ENCODE measurements around the gene WDR70. TPM values are rescaled to one million over a fixed set of nuclear protein-coding genes. Genes with fewer than 3 reads are reported as not detected.
"Not testable (repeated sequence)": the region's sequence is repeated elsewhere in the genome, so short reads cannot be mapped to it uniquely, and the experiment has no call there.

The WDR70 gene
- total RNA-seq, 1 donor from 2014 or later = 26.5 TPM

DNA sequence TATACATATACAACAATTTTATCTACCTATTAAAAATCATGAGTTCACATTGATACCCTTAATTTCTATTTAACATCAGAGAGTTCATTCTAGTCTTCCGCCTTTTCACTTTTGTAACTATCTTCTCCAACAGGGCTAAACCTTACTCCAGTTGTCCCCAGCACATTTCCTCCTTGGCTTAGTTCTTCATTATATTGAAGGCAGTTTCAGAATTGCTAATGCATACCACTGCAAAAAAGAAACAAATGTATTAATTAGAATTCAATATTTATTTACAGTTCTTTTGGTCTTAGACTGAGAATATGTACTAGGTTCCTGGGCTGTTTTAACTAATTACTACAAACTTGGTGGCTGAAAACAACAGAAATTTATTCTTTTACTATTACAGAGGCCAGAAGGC lies 132.5 kb downstream of the WDR70 start:
- no peak for DNase-seq (ENCODE audit: low spot score)

DNA sequence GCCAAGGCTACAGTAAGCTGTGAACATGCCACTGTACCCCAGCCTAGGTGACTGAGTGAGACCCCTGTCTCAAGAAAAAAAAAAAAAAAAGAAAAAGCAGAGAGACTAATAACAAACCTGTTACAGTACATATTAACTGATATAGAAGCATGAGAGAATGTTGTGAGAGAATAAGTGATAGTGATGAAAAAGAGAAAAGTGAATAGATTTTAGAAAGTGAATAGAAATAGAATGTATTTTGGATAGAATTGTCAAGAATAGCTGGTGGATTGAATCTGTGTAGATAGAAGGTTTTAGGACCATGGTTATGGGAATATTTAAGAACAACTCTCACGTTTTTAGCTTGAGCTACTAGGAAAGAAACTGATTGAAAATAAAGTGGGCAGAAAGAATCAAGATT lies 135.8 kb downstream of the WDR70 start:
- no peak for DNase-seq (ENCODE audit: low spot score)

DNA sequence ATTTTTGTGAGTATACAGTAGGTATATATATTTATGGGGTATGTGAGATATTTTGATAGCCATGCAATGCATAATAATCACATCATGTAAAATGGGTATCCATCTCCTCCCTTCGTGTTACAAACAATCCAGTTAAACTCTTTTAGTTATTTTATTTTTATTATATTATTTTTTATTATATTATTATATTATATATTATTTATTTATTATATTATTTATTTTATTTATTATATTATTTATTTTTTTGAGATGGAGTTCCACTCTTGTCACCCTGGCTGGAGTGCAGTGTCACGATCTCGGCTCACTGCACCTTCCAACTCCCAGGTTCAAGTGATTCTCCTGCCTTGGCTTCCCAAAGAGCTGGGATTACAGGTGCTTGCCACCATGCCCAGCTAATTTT lies 138.6 kb downstream of the WDR70 start:
- no peak for DNase-seq (ENCODE audit: low spot score)

DNA sequence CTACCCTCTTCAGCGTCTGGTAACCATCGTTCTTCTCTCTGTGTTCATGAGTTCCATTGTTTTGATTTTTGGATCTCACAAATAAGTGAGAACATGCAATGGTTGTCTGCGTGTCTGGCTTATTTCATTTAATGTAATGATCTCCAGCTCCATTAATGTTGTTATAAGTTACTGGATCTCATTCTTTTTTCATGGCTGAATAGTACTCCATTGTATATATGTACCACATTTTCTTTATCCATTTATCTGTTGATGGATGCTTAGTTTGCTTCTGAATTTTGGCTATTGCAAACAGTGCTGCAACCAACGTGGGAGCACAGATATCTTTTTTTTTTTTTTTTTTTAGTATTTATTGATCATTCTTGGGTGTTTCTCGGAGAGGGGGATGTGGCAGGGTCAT lies 139.2 kb downstream of the WDR70 start:
- not testable (repeated sequence) for DNase-seq (ENCODE audit: low spot score)

DNA sequence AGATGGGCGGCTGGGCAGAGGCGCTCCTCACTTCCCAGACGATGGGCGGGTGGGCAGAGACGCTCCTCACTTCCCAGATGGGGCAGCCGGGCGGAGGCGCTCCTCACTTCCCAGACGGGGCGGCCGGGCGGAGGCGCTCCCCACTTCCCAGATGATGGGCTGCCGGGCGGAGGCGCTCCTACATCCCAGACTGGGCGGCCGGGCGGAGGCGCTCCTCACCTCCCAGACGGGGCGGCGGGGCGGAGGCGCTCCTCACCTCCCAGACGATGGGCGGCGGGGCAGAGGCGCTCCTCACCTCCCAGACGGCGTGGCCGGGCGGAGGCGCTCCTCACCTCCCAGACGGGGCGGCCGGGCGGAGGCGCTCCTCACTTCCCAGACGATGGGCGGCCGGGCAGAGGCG lies 140.2 kb downstream of the WDR70 start:
- DNase-seq (ENCODE audit: low spot score) = no peak

DNA sequence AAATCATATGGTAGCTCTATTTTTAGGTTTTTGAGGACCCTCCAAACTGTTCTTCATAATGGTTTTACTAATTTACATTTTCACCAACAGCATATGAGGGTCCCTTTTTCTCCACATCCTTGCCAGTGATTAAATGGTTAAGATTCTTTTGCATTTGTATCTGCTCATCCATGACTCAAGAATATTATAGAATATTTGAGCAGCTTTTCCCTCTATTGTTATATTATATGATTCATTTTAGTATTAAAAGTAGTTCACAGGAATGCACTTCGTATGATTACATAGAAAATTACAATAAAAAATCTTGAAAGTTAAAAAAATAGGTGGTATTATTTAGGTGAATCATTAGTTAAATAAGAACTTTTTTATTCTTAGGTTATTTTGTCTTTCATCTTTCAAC lies 140.7 kb downstream of the WDR70 start:
- DNase-seq (ENCODE audit: low spot score) = no peak

DNA sequence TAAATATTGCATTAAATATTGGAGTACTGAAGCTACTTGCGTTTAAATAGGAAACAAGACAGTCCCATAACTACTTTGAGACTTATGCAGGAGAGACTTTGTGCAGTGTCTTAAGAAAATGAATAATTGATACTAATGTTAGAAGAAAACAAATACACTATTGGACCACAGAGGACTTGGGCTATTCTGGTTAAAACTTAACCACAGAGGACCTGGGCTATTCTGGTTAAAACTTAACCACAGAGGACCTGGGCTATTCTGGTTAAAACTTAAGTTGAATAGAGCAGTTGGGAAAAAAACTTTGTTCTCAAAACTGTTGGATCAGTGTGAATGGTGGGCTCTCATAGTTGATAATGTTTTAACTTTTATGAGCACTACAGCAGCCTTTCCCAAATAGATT lies 141.7 kb downstream of the WDR70 start:
- no peak for DNase-seq (ENCODE audit: low spot score)

DNA sequence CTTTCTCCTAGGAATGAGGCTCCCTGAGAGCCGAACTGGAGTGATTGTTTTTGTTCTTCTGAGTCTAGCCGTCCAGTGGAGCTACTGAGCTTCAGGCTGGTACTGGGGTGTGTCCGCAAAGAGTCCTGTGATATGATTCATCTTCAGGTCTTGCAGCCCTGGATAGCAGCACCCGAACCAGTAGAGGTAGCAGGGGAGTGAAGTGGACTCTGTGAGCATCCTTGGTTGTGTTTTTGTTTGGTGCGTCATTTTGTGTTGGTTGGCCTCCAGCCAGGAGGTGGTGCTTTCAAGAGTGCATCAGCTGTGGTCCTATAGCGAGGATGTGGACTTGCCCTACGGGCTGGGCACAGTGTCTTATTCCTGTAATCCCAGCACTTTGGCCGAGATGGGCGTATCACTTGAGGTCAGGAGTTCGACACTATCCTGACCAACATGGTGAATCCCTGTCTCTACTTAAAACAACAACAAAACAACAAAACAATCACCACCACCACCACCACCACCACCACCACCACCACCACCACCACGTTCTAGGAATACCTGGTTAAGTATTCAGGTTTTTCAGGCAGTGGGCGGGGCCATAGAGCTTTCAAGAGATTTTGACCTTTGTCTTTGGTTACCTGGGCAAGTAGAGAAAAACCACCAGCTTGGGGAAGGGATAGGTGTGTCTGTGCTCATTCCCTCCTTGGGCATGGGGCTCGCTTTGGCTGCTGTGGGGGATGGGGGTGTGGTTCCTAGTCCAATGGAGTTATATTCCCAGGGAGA lies 154.0 kb downstream of the WDR70 start:
- no peak for DNase-seq (ENCODE audit: low spot score)

DNA sequence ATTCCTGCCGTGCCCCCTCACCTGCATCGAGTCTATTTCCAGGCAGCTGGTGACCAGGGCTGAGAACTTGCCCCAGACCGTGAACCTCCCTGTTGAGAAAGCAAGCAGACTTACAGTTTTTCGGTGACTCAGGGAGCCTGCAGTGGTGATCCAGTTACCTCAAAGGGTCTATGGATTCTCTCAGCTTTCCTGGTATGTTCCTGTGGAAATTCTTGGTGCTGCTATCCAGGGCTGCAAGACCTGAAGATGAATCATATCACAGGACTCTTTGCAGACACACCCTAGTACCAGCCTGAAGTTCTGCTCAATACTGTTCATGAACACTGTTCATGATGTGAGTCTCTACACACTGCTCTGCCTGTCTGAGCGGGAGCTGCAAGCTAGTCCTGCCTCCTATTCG lies 154.7 kb downstream of the WDR70 start:
- no peak for DNase-seq (ENCODE audit: low spot score)

DNA sequence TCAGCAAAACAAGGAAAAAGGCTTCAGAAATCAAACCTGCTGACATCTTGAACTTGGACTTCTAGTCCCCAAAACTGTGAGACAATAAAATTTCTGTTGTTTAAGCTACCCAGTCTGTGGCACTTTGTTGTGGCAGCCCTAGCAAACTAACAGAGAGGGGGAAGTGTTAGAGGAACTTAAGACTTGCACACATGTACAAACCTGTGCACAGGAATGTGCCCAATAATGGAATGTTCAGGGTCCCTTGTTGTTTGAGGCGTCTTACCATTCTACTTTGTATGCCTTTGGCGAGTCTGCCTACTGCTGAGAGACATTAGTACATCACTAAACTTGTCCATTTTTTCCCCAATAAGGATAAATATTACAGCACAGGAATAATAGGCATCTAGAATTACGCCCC lies 160.3 kb downstream of the WDR70 start:
- DNase-seq (ENCODE audit: low spot score) = no peak

DNA sequence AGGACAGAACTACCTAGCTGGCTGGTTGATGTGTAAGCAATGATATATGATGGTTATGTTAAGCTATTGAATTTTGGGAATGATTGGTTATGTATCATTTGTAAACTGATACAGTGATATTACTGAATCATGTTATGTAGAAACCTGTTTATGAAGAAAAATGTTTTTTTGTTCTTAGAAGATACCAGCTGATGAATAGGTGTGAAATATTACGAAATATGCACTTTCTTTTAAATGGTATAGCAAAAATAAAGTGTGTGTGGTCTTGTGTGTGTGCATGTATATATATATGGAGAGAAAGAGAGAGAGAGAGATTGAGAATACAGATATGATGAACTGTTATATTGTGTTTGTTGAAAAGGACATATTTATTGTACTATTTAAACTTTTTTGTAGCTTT lies 164.1 kb downstream of the WDR70 start:
- no peak for DNase-seq (ENCODE audit: low spot score)

DNA sequence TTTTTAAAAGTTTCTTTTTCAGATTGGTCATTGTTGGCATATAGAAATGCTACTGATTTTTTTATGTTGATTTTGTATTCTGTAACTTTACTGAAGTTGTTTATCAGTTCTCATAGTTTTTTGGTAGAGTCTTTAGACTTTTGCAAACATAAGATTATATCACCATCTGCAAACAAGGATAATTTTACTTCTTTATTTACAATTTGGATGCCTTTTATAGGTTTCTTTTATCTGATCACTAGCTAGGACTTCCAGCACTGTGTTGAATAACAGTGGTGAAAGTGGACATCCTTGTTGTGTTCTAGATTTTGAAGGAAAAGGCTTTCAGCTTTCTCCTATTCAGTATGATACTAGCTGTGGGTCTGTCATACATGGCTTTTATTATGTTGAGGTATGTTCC lies 170.3 kb downstream of the WDR70 start:
- DNase-seq (ENCODE audit: low spot score) = no peak

DNA sequence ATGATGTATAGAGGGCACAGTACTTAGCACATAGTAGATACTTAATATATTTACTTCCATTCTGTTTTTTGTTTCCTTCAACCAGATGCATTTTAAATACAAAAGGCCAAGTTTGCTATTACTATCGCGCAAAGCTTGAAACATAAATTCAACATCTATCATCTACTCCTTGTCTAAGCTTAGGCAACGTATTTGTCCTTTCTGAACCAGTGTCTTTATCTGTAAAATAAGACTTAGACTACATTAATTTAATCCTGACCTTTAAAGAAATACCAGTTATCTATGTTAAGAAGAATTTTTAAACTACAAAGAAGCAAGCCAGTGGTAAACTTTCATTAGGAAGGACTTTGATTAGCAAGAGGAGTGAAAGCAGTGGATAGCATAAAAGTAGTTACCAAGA lies 173.0 kb downstream of the WDR70 start:
- DNase-seq (ENCODE audit: low spot score) = no peak

DNA sequence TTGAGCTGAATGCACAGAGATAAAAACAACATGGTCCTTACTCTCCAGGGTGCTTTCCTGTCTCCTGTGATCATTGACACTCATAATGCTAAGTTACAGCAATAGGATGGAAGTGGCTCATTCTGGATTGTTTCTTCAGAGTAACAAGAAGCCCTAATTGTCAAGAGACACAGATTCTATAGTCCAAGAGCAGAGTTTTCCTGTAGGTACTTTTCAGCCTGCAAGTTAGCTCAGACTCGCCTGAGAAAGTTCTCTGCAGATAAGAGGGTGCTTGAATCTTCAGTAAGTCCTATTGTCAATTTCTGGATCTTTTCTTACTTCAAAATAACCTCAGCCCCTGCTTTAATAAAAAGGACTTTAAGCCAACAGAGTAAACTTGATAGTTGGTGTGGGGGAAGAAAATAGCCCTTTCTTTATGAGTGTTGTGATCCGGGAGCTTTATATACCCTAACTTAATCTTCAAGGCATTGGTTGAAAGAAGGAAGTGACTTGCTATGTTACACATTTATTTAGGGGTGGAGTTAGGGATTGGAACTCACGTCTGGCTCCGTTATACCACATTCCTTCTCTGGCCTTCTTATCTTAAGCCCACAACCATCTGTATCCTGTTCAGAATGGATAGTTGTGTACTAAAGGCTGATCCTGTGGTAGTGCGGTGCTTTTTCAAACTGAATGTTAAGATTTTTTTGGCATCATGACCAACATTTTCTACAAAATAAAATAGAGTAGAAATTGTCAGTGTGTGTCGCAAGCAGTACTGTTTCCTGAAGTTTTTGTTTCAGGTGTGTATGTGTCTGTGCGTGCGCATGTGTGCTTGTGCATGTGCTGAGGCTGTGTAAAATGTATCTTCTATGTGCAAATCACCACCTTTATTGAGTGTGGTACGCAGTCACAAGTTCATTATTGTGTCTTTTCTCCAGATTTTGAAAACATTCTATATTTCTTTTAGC lies 173.9 kb downstream of the WDR70 start:
- no peak for DNase-seq (ENCODE audit: low spot score)

DNA sequence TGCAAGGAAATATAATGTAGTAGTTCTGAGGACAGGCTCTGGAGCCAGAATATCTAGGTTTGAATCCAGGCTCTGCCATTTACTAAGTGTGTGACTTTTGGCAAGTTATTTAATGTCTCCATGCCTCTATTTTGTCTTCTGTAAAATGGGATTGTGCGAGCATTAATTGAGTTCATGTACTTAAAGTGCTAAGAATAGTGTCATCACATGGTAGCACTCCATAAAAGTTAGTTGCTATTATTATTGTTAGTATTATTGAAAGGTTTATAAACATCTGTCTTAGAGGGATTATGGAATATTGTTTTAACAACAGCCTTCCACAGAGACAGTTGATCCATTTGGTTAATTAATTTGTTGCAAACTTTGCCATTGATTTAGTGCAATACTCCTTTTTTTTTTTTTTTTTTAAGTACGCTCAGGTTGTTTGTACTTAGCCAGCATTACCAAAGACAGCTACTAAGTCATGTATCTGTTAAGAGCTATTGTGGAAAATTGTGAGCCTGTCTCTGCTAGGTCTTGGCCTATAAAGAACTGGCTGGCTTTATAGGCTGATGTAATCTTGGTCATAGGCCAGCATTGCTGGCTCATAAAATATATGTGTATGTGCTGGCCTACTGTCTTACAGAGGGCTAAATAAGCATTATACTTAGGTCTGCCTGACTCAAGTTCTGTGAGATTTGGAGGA lies 174.7 kb downstream of the WDR70 start:
- no peak for DNase-seq (ENCODE audit: low spot score)

DNA sequence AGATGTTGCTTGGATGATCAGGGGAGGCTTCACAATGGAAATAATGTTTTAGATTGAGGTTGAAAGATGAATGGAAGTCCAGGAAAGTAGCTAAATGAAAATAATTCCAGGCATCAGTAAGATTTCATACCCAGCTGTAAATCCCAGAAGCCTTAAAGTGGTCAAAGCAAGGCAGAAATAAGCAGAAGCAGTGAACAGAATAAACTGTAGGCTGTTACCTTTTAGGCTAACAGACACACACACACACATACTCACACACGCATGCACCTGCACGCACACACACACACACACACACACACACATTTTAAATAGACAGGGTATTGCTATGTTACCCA lies 175.3 kb downstream of the WDR70 start:
- DNase-seq (ENCODE audit: low spot score) = no peak

DNA sequence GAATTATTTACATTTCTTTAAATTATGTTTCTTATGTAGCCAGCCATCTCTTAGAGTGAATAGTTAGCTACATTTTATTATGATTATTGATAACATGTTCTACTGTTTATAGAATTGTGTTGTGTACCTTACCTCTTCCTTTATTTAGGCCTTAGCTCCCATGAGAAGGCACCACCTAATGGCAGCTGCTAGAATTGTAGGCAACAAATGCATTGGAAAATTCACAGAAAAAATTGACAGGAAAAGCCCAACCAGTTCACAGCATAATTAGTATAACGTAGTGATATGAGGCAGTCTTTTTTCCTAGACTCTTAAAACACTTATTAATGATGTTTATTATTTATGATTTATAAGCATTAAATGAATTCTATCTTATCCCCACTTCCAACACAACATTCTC lies 175.8 kb downstream of the WDR70 start:
- DNase-seq (ENCODE audit: low spot score) = no peak

DNA sequence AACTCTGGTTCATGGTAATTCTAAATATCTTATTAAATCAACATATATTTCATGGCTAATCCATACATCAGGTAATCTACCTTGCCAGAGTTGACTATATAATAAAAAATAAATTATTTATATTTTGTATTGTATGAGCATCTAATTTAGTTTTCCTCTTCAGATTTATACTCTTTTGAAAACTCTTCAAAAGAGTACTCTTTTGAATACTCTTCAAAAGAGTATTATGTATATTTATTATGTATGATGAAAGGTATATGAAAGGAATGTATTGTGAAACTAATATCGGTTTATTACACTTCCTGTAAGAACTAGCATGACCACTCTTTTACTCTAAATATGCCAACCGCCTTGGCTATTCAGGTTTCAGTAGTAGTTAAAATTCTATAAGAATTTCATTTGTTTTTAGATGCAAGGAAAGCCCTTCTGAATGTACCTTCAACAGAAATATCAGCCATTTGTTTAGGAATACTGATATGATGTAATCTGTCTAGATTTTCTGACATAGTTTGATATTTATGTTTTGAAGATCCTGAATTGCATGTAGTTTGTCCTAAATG lies 178.7 kb downstream of the WDR70 start:
- no peak for DNase-seq (ENCODE audit: low spot score)

DNA sequence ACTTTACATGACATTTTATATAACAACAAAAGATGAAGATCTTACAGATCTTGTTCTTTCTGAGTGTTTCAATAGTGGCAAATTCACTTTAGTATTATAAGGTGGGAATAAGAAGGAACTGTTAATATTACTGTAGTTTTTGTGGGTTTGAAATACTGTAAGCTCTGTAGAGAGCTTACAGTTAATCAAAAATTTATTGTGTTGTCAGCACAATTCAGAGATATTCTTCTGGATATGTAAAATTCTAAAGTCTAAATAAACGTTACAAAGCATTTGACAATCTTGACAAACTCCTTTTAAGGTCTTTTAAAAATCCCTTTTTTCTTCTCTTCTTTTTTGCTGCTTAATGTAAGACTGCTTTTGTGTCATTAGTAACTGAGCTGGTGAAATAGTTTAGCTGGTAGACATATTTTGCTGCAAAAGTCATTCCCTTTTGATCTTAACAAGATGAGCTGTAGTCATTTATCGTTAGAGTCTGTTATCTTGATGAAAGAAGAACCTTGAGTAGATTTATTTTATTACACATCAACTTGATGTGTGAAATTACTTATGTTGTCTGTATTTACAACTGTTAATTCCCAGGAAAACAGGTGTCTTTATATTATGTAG lies 186.0 kb downstream of the WDR70 start:
- DNase-seq (ENCODE audit: low spot score) = no peak

DNA sequence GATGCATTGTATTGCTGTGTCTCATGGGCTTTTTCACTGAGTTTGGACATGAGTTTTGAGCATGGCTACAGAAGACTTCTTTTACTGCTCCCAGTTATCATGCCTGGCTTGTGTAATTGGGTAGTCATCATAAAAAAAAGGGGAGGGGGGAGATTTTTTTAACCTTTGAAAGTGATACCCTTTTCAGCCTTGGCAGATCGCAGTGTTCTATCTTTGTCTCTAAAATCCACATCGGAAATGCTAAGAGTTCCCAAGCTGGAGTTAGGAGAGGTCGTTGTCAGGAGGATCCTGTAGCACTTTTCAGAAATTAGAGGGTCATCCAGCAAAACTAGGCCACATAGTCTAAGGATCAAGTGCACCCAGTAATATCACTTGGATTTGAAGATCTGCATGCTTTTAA lies 188.4 kb downstream of the WDR70 start:
- DNase-seq (ENCODE audit: low spot score) = no peak

DNA sequence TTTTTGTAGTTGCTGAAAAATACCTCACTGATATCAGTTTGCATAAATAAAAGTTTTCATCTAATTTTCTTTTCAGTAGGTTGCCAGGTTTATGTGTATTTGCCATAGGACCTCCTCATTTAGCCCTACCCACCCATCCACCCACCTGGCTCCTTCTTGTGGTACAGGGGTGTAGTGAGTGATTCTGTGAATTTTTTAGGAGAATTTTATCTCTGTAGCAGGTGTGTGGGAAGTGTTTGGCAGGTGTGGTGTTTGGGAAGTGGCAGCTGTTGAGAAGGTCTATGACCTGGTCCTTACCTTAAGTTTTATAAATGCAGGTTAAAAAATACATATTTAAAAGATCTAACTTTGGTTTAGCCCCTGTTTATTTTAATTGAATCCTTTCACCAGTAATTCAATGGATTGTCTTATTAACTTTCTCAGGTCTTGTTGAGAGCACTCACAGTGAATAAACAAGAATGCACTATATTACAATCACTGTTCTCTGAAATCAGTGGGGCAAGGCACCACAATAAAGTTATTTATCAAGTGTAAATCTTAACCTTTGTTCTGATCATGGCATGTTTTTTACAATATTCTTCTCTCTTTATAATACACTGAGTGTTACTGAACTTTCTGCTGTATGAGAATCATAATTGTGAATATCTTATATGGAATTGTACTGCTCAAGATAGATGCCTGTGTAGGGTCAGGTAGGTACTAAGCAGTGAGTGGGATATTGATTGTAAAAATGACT lies 189.1 kb downstream of the WDR70 start:
- no peak for DNase-seq (ENCODE audit: low spot score)
